NAMALWA (cell line): ENCODE measurements around the gene SNX17.
"Not testable (repeated sequence)": the region's sequence is repeated elsewhere in the genome, so short reads cannot be mapped to it uniquely, and the experiment has no call there.

Source experiments
- DNase-seq: peaks from one replicate; pipeline ENCODE4 v3.0.0-alpha.2; 2015; ENCODE audit warnings: low spot score

SNX17 gene

GRCh38 chr2:27400348-27401135 is 30.1 kb downstream of the SNX17 start:
- no peak for DNase-seq

GRCh38 chr2:27407798-27408491 is 37.5 kb downstream of the SNX17 start:
- peak; percentile 66 for DNase-seq

DNA sequence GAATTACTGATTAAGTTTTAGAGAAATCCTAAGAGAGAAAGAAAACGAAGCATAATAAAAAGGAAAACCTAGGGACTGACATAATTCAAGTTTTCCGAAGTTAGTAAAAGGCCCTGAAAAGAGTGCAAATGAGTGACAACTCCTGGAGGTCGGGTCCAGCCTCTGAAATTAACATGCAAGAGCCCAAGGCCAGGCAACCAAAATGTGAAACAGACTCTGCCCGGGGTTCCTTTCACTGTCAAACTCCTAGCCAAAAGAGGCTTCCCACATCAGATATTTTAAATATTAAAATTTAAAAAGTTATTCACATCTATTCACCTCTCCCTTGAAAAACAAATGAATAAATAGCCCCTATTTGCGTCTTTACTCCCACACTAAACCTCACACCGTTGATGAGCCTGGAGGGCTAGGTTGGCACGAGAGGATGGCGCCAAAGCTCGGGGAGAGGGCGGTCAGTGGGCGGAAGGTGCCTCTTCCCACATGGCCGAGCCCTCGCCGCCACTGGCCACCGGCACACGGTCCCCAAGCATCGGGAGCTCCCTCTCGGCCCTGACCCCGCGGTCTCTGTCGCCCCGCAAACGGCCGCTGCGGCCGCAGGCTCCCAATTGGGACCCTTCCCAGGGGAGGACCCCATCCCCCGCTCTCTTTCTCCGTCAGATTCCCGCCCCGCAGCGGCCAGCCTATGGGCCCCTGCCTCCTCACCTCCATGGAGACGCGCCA is 38.3 kb downstream of the SNX17 start:
- DNase-seq, result peak; percentile 51

DNA sequence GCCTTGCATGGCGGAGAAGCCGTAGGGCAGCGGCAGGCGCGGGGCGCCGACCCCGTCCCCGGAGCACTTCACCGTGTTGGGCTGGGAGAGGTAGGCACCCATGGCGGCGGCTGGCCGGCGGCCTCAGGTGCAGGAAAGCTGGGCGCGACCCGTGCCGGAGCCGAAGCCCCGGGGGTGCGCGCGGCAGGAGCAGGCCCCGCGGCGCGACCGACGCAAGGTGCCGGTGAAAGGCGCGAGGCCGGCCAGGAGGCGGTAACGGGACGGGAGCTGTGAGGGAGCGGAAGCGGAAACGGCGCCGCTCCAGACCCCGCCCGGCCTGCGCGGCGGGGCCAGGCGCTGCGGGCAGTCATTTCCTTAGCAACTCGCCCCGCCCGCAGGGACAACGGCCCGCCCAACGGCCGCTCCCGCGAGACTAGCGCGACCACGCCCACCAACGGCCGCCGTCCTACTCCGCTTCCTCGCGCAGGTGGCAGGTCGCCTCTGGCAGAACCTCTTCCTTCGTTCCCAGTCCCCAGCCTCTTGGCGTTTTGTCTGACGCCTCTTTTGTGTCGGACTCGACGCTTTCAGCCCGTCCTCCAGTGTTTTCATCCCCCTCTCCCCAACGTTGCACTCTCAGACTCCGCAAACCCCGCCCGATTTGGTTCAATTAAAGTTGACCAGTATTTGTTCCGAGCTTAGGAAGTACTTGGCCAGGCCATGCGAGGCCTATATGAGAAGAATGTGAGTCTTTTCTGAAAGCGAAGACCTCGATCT is 39.1 kb downstream of the SNX17 start, which contains the start of gene PPM1G:
Gene PPM1G (minus strand): TSS at position 271 of the 753 bp plus-strand sequence. CDS start 169 bp downstream, at position 102.
- peak; percentile 95 for DNase-seq

GRCh38 chr2:27412419-27413152 is 42.2 kb downstream of the SNX17 start:
- DNase-seq, result no peak

DNA sequence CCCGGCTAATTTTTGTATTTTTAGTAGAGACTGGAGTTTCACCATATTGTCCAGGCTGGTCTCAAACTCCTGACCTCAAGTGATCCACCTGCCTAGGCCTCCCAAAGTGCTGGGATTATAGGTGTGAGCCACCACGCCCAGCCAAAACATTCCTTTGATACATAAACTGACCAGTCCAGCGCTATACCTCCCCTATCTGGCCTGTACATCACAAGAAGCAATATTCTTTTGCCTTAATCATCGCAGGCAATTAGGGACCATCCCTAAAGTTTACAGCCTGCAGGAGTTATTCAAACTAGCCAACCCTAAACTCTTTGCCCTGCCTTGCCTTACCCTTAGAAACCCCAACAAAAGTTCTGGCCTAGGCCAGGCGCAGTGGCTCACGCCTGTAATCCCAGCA is 45.7 kb downstream of the SNX17 start:
- no peak for DNase-seq

GRCh38 chr2:27420996-27421395 is 50.6 kb downstream of the SNX17 start:
- no peak for DNase-seq

GRCh38 chr2:27421660-27422250 is 51.3 kb downstream of the SNX17 start:
- DNase-seq, result no peak

DNA sequence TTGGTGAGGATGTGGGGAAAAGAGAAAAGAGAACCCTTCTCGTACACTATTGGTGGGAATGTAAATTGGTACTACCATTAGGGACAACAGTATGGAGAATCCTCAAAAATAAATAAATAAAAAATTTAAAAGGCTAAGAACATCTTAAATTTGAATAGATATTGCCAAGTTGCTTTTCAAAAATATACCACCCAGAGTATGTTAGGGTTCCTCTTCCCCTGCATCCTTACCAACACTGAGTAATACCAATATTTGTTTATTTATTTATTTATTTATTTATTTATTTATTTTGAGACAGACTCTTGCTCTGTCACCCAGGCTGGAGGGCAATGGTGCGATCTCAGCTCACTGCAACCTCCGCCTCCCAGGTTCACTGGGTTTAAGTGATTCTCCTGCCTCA is 52.5 kb downstream of the SNX17 start:
- no peak for DNase-seq

GRCh38 chr2:27425039-27425438 is 54.6 kb downstream of the SNX17 start:
- not testable (repeated sequence) for DNase-seq
